ELF-1 (cell line): ENCODE data around the gene USP25.

Source experiments
- DNase-seq: peaks from one replicate; pipeline ENCODE4 v3.0.0-alpha.2; 2016; ENCODE audit warnings: low read depth, low spot score

The USP25 gene

DNA sequence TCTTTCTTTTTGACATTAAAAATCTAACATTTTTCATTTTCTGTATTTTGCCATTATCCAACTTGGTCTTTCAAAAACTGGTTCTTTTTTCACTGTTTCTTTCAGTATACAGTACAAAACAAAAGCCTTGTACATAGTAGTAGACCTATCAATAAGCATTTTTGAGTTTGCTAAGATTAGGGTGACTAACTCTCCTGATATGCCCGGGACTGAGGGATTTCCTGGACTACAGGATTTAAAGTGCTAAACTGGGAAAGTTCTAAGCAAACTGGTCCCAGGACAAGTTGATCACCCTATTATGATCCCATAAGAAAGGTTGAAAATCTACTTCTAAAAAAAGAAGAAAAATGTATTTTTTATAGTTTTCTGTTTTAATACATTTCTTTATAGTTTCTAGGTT is 120.9 kb downstream of the USP25 start:
- DNase-seq = no peak

- DNase-seq = no peak
Observed at GRCh38 chr21:15852146-15852545, 122.4 kb downstream of the USP25 start.

GRCh38 chr21:15853126-15853525 is 123.3 kb downstream of the USP25 start:
- DNase-seq = no peak

DNA sequence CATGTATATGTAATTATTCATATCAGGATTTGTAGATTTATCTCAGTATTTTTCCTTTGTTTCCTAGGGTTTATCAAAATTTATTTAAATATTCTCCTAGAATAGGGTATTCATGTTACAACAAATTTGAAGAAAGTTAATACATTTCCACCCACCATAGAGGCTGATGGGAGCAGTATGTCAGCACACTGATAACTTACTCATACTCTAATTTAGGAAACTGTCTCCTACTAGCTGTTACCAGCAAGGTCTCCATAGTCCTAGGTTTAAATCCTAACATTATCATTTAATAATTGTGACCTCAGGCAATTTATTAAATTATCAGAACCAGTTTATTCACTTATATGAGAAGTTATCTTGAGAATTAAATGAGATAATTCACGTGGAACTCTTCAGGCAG is 127.0 kb downstream of the USP25 start:
- no peak for DNase-seq

DNA sequence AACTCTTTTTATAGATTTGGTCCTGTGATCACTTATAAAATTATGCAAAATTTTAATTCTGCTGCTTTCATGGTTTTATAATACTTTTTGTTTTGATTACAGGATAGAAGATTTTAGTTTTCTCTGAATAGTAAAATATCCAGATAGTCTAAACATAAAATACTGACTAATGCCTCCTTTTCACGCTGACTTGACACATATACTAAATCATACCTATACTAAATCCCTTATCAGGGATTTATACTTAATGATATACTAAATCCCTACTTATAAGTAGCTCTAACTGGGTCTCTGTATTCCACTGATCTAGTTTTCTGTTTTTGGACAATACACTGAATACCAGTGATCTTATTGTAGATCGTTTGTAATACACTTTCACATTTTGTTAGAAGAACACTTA is 128.0 kb downstream of the USP25 start:
- DNase-seq = no peak

GRCh38 chr21:15860541-15860940 is 130.8 kb downstream of the USP25 start:
- no peak for DNase-seq

DNA sequence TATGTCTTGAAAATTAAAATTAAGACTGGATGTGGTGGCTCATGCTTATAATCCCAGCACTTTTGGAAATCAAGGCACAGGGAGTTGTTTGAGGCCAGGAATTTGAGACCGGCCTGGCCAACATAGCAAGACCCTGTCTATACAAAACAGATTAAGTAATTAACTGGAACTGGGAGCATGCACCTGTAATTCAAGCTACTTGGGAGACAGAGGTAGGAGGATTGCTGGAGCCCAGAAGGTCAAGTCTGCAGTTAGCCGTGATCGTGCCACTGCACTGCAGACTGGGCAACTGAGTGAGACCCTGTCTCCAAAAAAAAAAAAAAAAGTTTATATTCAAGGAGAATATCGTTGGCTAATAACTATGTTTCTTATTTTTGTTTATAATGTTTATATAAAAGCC is 139.2 kb downstream of the USP25 start:
- no peak for DNase-seq

GRCh38 chr21:15870819-15871218 is 141.0 kb downstream of the USP25 start:
- no peak for DNase-seq

- DNase-seq = no peak
Observed at GRCh38 chr21:15872236-15872635, 142.5 kb downstream of the USP25 start.

DNA sequence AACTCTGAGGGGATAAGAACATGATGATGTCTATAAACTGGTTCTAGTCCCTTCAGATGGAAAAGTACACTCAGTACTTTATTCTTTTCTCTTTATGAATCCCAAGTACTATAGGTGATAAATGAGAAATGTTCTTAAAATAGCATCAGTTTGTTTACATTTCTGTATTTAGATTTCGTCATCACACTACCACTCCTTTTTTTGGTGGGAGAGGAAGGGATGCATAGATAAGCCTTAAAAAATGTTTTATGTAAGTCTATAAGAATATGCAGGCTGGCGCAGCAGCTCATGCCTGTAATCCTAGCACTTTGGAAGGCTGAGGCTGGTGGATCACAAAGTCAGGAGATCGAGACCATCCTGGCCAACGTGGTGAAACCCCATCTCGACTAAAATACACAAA is 144.8 kb downstream of the USP25 start:
- DNase-seq = no peak

GRCh38 chr21:15875286-15875685 is 145.5 kb downstream of the USP25 start:
- no peak for DNase-seq

DNA sequence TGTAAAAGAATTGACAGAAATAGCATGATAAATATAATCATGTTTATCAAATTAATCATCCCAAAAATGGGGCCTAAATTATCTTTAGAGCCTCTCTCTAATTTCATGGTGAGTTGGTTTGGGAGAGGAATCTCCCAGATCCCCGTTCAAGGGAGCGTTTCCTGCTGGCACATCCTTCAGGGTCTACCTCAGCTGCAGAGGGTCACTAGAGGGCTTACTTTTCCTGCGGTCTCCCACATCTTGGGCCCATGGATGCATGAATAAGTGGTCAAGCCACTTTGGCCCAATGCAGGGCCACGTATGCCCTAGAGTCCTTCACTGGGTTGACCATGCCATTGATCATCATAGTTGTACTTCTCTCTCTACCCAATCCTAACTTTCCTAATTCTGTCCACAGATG is 164.1 kb downstream of the USP25 start:
- no peak for DNase-seq

DNA sequence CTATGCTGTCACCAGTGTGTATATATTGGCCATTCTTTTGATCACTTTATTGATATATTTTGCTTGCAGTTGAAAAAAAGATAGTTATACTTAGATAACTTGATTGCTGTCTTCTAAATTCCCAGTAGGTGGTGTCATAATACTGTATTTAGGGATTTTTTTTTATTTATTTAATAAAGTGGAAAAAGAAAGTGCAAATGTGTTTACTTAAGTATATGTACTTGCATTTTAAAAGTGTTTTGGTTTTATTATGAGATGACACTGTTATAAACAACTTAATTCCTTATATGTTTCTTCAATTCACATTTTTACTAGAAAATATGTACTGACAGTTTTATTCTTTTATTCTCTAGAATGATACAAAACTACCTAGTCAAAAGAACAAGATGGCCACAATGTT is 164.8 kb downstream of the USP25 start:
- DNase-seq = no peak

- DNase-seq = no peak
Observed at GRCh38 chr21:15895142-15896106, 165.6 kb downstream of the USP25 start.

DNA sequence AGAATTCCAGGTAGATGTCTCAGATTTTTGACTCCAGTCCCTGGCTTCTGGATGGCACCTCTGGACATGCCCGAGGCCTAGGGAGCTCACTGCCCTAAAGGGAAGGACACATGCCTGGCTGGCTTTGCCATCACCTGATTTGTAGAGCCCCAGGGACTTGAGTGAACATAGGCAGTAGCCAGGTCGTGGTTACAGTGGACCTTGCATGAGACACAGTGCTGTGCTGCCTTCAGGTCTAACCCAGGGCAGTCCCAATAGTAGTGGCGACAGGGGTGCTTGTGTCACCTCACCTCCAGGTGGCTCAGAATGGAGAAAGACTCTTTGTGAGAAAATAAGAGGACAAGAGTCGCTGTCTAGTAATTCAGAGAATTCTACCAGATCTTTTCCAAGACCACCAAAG is 166.7 kb downstream of the USP25 start:
- no peak for DNase-seq

GRCh38 chr21:15904389-15904788 is 174.6 kb downstream of the USP25 start:
- DNase-seq = no peak

- no peak for DNase-seq
Observed at GRCh38 chr21:15908187-15908586, 178.4 kb downstream of the USP25 start.

- no peak for DNase-seq
Observed at GRCh38 chr21:15928196-15928595, 198.4 kb downstream of the USP25 start.

GRCh38 chr21:15928686-15929425 is 199.1 kb downstream of the USP25 start:
- no peak for DNase-seq

GRCh38 chr21:15929536-15929935 is 199.8 kb downstream of the USP25 start:
- no peak for DNase-seq
